Body of pancreas (tissue), 4 donors: Measurements from ENCODE around the gene PDZD2.

Experiments
- CTCF ChIP-seq, 7 experiments: fragments of 450-650 bp in 4 of 7; fragments of 200-600 bp in 3 of 7; sonication (generic) in 3 of 7; IDR thresholded peaks; one replicate each; pipeline ENCODE4 v1.5.1; 2016 to 2019; ENCODE audit warnings: antibody characterized with exemption in 7 of 7
- POLR2A ChIP-seq, 3 donors: fragments of 450-650 bp; IDR thresholded peaks; one replicate each; pipeline ENCODE4 v1.6.1; 2016; ENCODE audit warnings: antibody characterized with exemption in 3 of 3, mild to moderate bottlenecking in 2 of 3

- no peak for TF ChIP-seq CTCF (IDR thresholded peaks at IDR 0.05)
- no peak for TF ChIP-seq POLR2A (IDR thresholded peaks at IDR 0.05)
Measured at GRCh38 chr5:31944684-31945445, 305.9 kb downstream of the PDZD2 start.
